Caki2 (cell line): Measurements from ENCODE around the gene SREBF2. TPM values are rescaled to one million over a fixed set of nuclear protein-coding genes. Genes with fewer than 3 reads are reported as not detected.
"Not testable (repeated sequence)": the region's sequence is repeated elsewhere in the genome, so short reads cannot be mapped to it uniquely, and the experiment has no call there.

Source experiments
- DNase-seq: peaks from one replicate; pipeline ENCODE4 v3.0.0-alpha.2; 2015; ENCODE audit warnings: low read depth
- in situ Hi-C: cut with HindIII; loops from 2 replicates; pipeline ENCODE4 v1.10.0; 2016; ENCODE audit warnings: low sequenced_read_pairs, low pct_unique_long_range_greater_than_20kb, mixed read lengths
- total RNA-seq: library from RNA; depleted of rRNA; stranded (reverse); fragments of >200 nt; shearing (Covaris generic); gene quantifications from 2 replicates; pipeline ENCODE4 v1.2.3, GENCODE V29; 2014; ENCODE audit warnings: low replicate concordance; rRNA removed

SREBF2 gene
- total RNA-seq, 1 experiment from 2014 or later, result 21.0 TPM

- in situ Hi-C loops, result no loop called here
- no peak for DNase-seq
These were observed 115.2 kb downstream of the SREBF2 start for GRCh38 chr22:41948142-41948541.

GRCh38 chr22:41948928-41949296 lies 116.0 kb downstream of the SREBF2 start:
- DNase-seq, in situ Hi-C loops: not testable (repeated sequence)

- DNase-seq, result no peak
These were observed 116.5 kb downstream of the SREBF2 start for GRCh38 chr22:41949297-41949965.

GRCh38 chr22:41951898-41952474 lies 119.1 kb downstream of the SREBF2 start, which contains the start of gene SMIM45:
Gene SMIM45 (plus strand): TSS chr22:41952150.
- in situ Hi-C loops, result no loop called here

More at GRCh38 chr22:41949297-41949965, 116.5 kb downstream of the SREBF2 start:
- in situ Hi-C loops, result no loop called here

GRCh38 chr22:41952713-41953112 lies 119.8 kb downstream of the SREBF2 start:
- DNase-seq, result no peak
- in situ Hi-C loops, result no loop called here

More at GRCh38 chr22:41951898-41952474, 119.1 kb downstream of the SREBF2 start, which contains the start of gene SMIM45:
- DNase-seq, result no peak

Other genes with a start within 250 kb of the SREBF2 start
- gene PMM1, start 243.3 kb upstream of the SREBF2 start, total RNA-seq, result 144 and 154 TPM in 2 replicates
- gene DESI1, start 212.1 kb upstream of the SREBF2 start, total RNA-seq, result 40.2 and 58.5 TPM in 2 replicates
- gene XRCC6, start 211.8 kb upstream of the SREBF2 start, total RNA-seq, result 681 and 856 TPM in 2 replicates
- 297 and 305 TPM in 2 replicates for gene SNU13, start 144.2 kb upstream of the SREBF2 start, total RNA-seq
- gene MEI1, start 133.6 kb upstream of the SREBF2 start, total RNA-seq, result 0.87 and 2.6 TPM in 2 replicates
- gene CCDC134, start 32.4 kb upstream of the SREBF2 start, total RNA-seq, result 10.9 and 15.9 TPM in 2 replicates
- gene SHISA8, start 82.0 kb downstream of the SREBF2 start, total RNA-seq, result 0.78 TPM in 1 of 2 replicates, not detected in the other
- gene TNFRSF13C, start 93.7 kb downstream of the SREBF2 start, total RNA-seq, result 0.61 TPM in 1 of 2 replicates, not detected in the other
- gene CENPM, start 114.0 kb downstream of the SREBF2 start, total RNA-seq, result 72.2 and 118 TPM in 2 replicates
- 1.7 and 2.8 TPM in 2 replicates for gene SEPTIN3, start 136.3 kb downstream of the SREBF2 start, total RNA-seq
- gene WBP2NL, start 165.7 kb downstream of the SREBF2 start, total RNA-seq, result 3.2 and 35.9 TPM in 2 replicates
- gene NAGA, start 237.7 kb downstream of the SREBF2 start, total RNA-seq, result 41.4 and 63.2 TPM in 2 replicates
- gene PHETA2, start 241.1 kb downstream of the SREBF2 start, total RNA-seq, result not detected in 2 replicates
- 18.9 and 19.9 TPM in 2 replicates for gene SMDT1, start 246.6 kb downstream of the SREBF2 start, total RNA-seq